Stimulated activated CD8-positive, alpha-beta memory T cell treated with anti-CD3 and anti-CD28 coated beads, Interleukin-7, amount 100 ng/mL, for 1 hour (primary cell): ENCODE data around the gene CRY1.
A peak's percentile ranks its signal among the peaks of the same experiment; 100 is the strongest.

Experiments used
- DNase-seq, 2 donors: peaks; one replicate each; pipeline ENCODE4 v3.0.0-alpha.2; 2020; ENCODE audit warnings: low read depth in 2 of 2

The CRY1 gene

GRCh38 chr12:107093417-107094182 lies at the start of gene CRY1:
Gene CRY1, minus strand, starts transcription at chr12:107093549. Its CDS starts 588 bp downstream, at chr12:107092961.
- peak; percentile 80 to 87 for DNase-seq

DNA sequence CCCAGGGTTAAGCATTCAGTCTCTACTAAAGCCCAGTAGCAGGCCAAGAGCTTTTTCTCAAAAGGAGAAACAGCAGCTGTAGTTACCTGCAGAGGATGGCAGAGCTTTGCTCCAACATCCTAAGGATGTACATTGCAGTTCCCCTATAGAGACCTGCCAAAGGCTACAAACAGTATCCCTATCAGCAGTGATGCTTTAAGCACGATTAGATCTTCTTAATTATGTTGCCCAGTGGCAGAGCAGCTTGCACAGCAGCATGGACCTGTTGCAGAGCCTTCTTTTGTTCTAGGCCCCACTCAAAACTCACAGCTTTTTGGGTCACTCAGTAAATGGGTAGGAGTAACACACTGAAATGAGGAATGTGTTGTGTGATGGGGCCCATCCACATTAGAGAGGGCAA lies 46.4 kb upstream of the CRY1 start:
- no peak for DNase-seq

DNA sequence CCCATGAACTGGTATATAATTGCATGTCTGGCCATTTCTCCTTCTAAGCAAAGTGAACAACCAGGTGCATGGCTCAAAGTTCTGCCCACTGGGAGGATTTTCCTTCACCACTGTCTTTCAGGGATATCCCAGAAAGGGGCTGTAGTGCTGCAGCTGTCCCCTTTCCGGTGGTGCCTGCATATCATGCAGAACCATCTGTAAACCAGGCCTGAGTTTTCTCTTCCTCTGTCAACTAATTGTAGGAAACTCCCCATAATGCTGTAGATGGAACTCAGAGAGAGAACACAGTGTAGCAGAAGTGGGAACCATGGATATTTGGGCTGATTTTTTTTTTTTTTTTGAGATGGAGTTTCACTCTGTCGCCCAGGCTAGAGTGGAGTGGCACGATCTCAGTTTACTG lies 45.6 kb upstream of the CRY1 start:
- no peak for DNase-seq

DNA sequence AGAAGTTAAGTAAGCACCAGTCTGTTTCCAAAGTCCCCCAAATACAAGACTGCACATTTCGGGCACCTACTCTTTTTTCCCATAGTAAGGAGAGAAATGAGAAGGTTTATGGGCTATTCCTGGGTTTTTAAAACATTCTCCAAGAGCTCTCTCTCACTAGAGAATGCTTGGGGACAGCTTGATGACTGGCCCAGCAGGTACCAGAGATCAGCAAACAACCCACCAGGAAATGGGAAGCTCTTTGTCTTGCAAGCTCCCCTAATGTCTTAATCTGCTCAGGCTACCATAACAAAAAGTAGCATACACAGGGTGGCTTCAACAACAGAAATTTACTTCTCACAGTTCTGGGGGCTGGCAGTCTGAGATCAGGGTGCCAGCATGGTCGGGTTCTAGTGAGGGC lies 41.8 kb upstream of the CRY1 start:
- DNase-seq = no peak

- no peak for DNase-seq
Measured at GRCh38 chr12:107134558-107134957, 41.2 kb upstream of the CRY1 start.

DNA sequence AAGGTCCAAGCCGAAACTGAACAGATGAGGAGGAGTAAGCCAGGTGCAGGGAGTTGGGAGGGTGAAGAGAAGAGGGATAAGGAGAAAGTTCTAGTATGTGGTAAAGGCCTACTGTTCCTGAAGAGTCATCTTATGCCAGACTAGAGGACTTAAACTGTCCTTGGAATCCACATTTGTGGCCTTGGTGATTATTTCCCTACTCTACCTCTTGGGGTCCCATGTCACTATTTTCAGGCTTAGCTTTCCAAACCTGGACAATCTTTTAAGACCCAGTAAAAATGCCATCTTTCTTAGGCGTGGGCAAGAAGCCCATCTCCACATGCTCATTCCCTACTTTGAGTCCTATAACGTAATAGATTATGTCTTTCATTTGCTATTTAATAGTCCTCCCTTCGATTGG lies 40.1 kb upstream of the CRY1 start:
- no peak for DNase-seq

GRCh38 chr12:107131832-107132616 lies 38.7 kb upstream of the CRY1 start:
- no peak for DNase-seq

DNA sequence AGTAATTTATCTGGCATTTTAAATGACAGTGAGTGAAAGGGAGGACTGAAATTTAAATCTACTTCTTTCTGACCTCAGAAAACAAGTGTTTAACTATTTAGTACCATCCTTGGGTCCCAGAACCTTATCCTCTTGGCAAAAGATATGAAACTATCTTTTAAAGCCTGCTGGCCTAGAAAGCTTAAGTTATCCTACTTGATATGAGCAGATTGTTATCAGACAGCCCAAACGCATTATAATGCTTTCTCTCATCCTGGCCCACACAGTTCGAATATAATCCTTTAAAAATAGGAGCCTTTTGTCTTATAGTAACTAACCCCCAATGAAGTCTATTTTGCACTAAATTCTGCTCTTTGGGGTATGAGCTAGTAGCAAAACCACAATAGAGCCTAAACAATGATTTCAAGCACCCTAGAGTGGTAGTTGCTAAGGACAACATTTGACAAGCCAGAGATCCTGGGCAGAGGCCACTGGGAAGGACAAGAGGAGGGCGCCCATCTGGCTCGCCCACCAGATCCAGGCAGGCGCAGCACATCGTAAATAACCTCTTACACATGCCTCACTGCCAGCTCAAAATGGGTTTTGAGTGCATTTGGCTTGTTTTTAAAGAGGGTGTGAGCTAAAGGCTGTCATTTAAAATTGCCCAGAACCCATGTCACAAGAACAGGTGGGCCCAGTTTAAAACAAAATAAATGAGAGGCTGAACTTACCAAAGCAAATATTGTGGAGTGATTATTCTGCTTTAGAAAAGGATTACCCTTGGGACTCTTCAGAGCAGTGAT lies 37.7 kb upstream of the CRY1 start:
- no peak for DNase-seq

GRCh38 chr12:107129315-107129930 lies 36.1 kb upstream of the CRY1 start:
- no peak for DNase-seq

DNA sequence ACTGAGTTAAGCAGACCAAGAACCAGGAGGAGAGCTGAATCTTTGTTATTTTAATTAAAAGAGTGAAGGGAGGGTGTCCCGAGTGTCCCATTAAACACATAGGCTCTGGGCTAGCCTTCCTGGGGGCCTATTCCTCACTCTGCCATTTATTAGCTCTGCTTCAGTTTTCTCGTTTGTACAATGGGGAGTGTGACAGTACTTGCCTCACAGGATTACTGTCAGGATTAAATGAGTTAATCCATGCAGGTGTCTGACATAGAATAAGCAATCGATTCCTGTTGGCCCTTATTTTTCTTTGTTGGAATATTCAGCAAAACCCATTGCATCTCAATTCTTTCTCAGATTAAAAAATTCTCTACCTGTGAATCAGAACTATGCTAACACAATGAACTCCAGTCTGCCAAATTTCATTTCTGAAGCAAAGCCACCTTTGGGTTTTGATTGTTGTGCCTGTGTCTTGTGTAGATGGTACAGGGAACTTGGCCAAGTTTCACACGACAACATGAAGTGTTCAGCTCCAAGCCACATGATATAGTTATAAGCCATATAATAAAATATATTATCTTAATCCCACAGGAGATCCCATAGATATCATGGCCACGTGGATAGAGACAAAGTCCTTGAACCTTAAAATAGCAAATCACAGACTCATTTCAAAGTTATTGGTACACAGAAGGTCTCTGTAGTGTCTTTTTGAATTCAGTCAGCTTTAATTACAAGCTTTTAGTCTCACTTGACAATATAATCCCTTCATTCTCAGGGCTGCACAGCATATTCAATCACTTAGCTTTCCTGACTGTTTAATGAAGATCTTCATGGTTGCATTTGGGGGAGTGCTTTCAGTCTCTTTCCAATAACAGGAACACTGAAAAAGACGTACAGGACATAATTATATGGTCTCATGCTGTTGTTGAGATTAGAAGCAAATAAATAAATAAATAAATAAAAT lies 34.4 kb upstream of the CRY1 start:
- no peak for DNase-seq

- no peak for DNase-seq
Measured at GRCh38 chr12:107126796-107127481, 33.6 kb upstream of the CRY1 start.

GRCh38 chr12:107125833-107126232 lies 32.5 kb upstream of the CRY1 start:
- no peak for DNase-seq

GRCh38 chr12:107122452-107122958 lies 29.2 kb upstream of the CRY1 start:
- DNase-seq = no peak

GRCh38 chr12:107119091-107119490 lies 25.7 kb upstream of the CRY1 start:
- no peak for DNase-seq

- DNase-seq = no peak
Measured at GRCh38 chr12:107118624-107119023, 25.3 kb upstream of the CRY1 start.

DNA sequence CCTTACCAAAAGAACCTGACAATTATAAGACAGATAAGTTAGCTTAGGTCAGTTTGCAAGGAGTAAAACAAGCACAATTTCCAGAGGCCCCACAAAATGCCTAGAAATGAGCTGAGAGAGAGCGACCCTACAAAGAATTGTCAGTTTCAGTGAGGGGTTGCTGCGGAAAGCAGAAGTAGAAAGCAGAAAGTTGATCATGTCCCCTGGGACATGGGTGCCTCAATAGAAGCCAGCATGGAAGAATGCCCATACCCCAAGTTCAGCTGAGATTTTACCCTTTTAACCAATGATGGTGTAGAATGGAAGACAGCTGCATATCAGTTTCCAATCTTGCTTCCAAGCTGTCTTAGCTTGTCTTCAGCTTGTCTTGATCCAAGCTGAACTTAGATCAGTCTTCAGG lies 21.8 kb upstream of the CRY1 start:
- DNase-seq = no peak

DNA sequence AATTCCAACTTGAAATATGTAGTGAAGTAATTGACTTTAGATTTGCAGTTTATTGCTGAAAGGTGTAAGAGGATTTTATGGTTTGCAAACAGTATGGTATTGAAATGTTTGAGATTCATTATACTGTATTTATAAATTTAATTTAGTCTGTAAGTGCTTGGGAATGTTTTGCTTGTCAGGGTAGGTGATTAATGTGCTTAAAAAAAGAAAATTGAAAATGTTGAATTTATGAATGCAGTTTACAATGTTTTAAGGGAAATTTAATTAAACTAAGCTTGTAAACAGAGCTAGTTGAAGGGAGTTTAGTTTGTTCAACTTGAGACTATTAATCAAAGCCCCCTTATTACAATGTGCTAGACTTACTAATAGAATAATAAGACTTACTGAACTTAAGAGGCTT lies 18.0 kb upstream of the CRY1 start:
- no peak for DNase-seq

DNA sequence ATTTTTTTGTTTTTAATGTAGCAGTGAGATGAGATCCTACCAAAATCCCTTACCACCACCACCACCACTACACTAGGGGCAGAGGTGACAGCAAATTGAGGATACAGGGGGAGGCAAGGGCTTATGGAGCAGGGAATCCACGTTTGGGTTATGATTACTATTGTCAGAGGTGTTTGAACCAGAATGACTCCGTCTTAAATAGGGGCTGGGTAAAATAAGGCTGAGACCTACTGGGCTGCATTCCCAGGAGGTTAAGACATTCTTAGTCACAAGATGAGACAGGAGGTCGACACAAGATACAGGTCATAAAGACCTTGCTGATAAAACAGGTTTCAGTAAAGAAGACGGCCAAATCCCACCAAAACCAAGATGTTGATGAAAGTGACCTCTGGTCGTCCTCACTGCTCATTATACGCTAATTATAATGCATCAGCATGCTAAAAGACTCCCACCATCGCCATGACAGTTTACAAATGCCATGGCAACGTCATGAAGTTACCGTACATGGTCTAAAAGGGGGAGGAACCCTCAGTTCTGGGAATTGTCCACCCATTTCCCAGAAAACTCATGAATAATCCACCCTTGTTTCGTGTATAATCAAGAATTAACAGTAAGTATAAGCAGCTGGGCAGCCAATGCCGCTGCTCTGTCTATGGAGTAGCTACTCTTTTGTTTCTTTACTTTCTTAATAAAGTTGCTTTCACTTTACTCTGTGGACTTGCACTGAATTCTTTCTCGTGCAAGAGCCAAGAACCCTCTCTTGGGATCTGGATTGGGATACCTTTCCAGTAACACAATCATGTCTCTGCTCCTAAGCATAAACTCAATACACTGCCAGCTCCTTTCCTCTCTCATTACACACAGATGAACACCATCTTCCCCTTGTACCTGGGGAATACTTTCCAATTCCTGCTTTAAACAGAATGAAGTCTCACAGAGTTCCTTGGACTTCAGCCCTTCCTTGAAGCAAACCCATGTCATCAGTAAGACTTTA lies 16.7 kb upstream of the CRY1 start:
- no peak for DNase-seq

- no peak for DNase-seq
Measured at GRCh38 chr12:107108995-107109508, 15.7 kb upstream of the CRY1 start.
